Liver (tissue), 9 donors: ENCODE measurements around the gene ZNF714. TPM values are rescaled to one million over a fixed set of nuclear protein-coding genes. Genes with fewer than 3 reads are reported as not detected.

Experiments used
- DNase-seq: peaks from one replicate; pipeline ENCODE4 v3.0.0-alpha.2; 2017; ENCODE audit warnings: low spot score
- H3K27ac ChIP-seq, 2 donors: one replicate each; pipeline ENCODE4 v1.7.0; 2013; ENCODE audit warnings: inconsistent platforms in 2 of 2, low read length in 2 of 2, control low read depth in 1 of 2, low read depth in 1 of 2, mild to moderate bottlenecking in 1 of 2
- H3K27me3 ChIP-seq, 4 donors: one replicate each; pipeline versions ENCODE4 v1.6.1 to v1.7.0; 2013; ENCODE audit warnings: low read length in 3 of 4, inconsistent platforms in 1 of 4, mild to moderate bottlenecking in 1 of 4, moderate library complexity in 1 of 4; ENCODE audit not compliant: control insufficient read depth in 4 of 4, insufficient read depth in 4 of 4
- H3K36me3 ChIP-seq, 4 donors: one replicate each; pipeline versions ENCODE4 v1.6.1 to v1.7.0; 2013; ENCODE audit warnings: low read length in 3 of 4, mild to moderate bottlenecking in 3 of 4, low read depth in 1 of 4, moderate library complexity in 1 of 4; ENCODE audit not compliant: control insufficient read depth in 4 of 4, insufficient read depth in 3 of 4
- H3K4me1 ChIP-seq, 4 donors: one replicate each; pipeline versions ENCODE4 v1.6.1 to v1.7.0; 2013; ENCODE audit warnings: low read length in 3 of 4, mild to moderate bottlenecking in 3 of 4, moderate library complexity in 1 of 4; ENCODE audit not compliant: control insufficient read depth in 4 of 4, insufficient read depth in 4 of 4
- H3K4me3 ChIP-seq, 3 donors: one replicate each; pipeline versions ENCODE4 v1.6.1 to v1.7.0; 2013; ENCODE audit warnings: low read length in 3 of 3, control low read depth in 1 of 3, low read depth in 1 of 3, mild to moderate bottlenecking in 1 of 3
- H3K9ac ChIP-seq, 2 donors: one replicate each; pipeline ENCODE4 v1.7.0; 2013; ENCODE audit warnings: low read length in 2 of 2, mild to moderate bottlenecking in 2 of 2, moderate library complexity in 2 of 2, control low read depth in 1 of 2, low read depth in 1 of 2
- H3K9me3 ChIP-seq, 4 donors: one replicate each; pipeline versions ENCODE4 v1.6.1 to v1.7.0; 2013; ENCODE audit warnings: low read length in 3 of 4; ENCODE audit not compliant: control insufficient read depth in 4 of 4
- EGR1 ChIP-seq, 2 donors: IDR thresholded peaks; 2 replicates each; pipeline ENCODE4 v1.6.1; 2016 to 2018; ENCODE audit warnings: antibody characterized with exemption in 2 of 2, low read depth in 2 of 2
- FOXA2 ChIP-seq: IDR thresholded peaks from 2 replicates; pipeline ENCODE4 v1.6.1; 2016; ENCODE audit warnings: antibody characterized with exemption
- HNF4A ChIP-seq, 2 donors: conservative IDR thresholded peaks; 2 replicates each; pipeline ENCODE4 v1.6.1; 2016; ENCODE audit warnings: antibody characterized with exemption in 2 of 2, mild to moderate bottlenecking in 2 of 2
- HNF4G ChIP-seq: IDR thresholded peaks from 2 replicates; pipeline ENCODE4 v1.6.1; 2016; ENCODE audit warnings: antibody characterized with exemption
- JUND ChIP-seq, 2 donors: IDR thresholded peaks; 2 replicates each; pipeline ENCODE4 v1.6.1; 2016; ENCODE audit warnings: antibody characterized with exemption in 2 of 2
- NR2F2 ChIP-seq: IDR thresholded peaks from 2 replicates; pipeline ENCODE4 v1.6.1; 2016; ENCODE audit warnings: antibody characterized with exemption
- RAD21 ChIP-seq, 2 donors: IDR thresholded peaks; 2 replicates each; pipeline ENCODE4 v1.6.1; 2016; ENCODE audit warnings: antibody characterized with exemption in 2 of 2, mild to moderate bottlenecking in 2 of 2
- RXRA ChIP-seq, 2 donors: IDR thresholded peaks; 2 replicates each; pipeline ENCODE4 v1.6.1; 2017 to 2018; ENCODE audit warnings: antibody characterized with exemption in 2 of 2, mild to moderate bottlenecking in 1 of 2
- SP1 ChIP-seq: IDR thresholded peaks from 2 replicates; pipeline ENCODE4 v1.6.1; 2018; ENCODE audit warnings: antibody characterized with exemption, mild to moderate bottlenecking
- YY1 ChIP-seq: IDR thresholded peaks from 2 replicates; pipeline ENCODE4 v1.6.1; 2016; ENCODE audit warnings: antibody characterized with exemption, mild to moderate bottlenecking
- WGBS: extraction: QIAGEN DNeasy Blood & Tissue Kit; methylation state at CpG from one replicate; pipeline ENCODE4 v1.1.7; 2013; 5-methylcytosine and 5-hydroxymethylcytosine counted together
- polyA plus RNA-seq, 2 donors: library from polyadenylated mRNA; stranded (reverse) in 1 of 2; unstranded in 1 of 2; fragments of 200-250 nt in 1 of 2; fragments of >200 nt in 1 of 2; fragmentation: Nextera tagmentation in 1 of 2; extraction: Ambion mirVana in 1 of 2; gene quantifications; one replicate each; pipeline versions ENCODE4 v1.2.1 to v1.2.3, GENCODE V29; 2013 to 2015
- total RNA-seq, 2 donors: library from RNA; depleted of rRNA; stranded (reverse); fragments of >200 nt; gene quantifications; one replicate each; pipeline ENCODE4 v1.2.3, GENCODE V29; 2014
- TF ChIP-seq, protein P1 (sequence below): IDR thresholded peaks from 2 replicates; pipeline ENCODE4 v1.6.1; 2016; ENCODE audit warnings: antibody characterized with exemption, mild to moderate bottlenecking
- TF ChIP-seq, protein P2 (sequence below): fragments of 150-350 bp; IDR thresholded peaks from 2 replicates; pipeline ENCODE4 v1.5.1; 2017; ENCODE audit warnings: improper control_type of control experiment, low read depth, low read length; ENCODE audit not compliant: missing input control
- TF ChIP-seq, protein P3 (sequence below): IDR thresholded peaks from 2 replicates; pipeline ENCODE4 v1.6.1; 2016; ENCODE audit warnings: antibody characterized with exemption
- TF ChIP-seq, protein P4 (sequence below): IDR thresholded peaks from 2 replicates; pipeline ENCODE4 v1.6.1; 2016; ENCODE audit warnings: antibody characterized with exemption
- TF ChIP-seq, protein P5 (sequence below): IDR thresholded peaks from 2 replicates; pipeline ENCODE4 v1.6.1; 2016; ENCODE audit warnings: antibody characterized with exemption
- donor health status: healthy.
- donor health status: healthy.
- donor health status: healthy.
- donor health status: healthy.
- donor health status: healthy.

Gene ZNF714
- total and polyA plus RNA-seq, 4 donors: 0.22 to 4.7 (median 0.81) TPM

DNA sequence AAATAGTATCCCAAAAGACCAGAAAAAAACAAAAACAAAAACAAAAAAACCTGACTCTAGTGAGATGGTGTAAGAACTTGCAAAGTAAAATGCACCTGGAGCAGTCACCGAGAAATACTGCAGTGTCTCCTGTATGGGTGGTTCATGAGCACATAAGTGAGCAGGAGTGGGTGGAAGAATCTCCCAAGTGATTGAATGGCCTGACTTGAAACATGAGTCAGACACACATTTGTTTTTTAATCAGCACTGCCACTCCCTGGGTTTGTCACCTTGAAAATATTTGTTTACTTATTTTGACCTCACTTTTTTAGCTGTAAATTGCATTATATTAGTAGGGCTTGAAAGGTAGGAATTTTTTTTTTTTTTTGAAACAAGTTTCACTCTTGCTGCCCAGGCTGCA is 61.9 kb downstream of the ZNF714 start:
- DNase-seq: no peak
- TF ChIP-seq RXRA (IDR thresholded peaks at IDR 0.05) (no peak), NR2F2 (no peak), SP1 (no peak), JUND (IDR thresholded peaks at IDR 0.05) (no peak), HNF4G (no peak), YY1 (no peak), RAD21 (IDR thresholded peaks at IDR 0.05) (no peak)
- TF ChIP-seq, protein P1, sequence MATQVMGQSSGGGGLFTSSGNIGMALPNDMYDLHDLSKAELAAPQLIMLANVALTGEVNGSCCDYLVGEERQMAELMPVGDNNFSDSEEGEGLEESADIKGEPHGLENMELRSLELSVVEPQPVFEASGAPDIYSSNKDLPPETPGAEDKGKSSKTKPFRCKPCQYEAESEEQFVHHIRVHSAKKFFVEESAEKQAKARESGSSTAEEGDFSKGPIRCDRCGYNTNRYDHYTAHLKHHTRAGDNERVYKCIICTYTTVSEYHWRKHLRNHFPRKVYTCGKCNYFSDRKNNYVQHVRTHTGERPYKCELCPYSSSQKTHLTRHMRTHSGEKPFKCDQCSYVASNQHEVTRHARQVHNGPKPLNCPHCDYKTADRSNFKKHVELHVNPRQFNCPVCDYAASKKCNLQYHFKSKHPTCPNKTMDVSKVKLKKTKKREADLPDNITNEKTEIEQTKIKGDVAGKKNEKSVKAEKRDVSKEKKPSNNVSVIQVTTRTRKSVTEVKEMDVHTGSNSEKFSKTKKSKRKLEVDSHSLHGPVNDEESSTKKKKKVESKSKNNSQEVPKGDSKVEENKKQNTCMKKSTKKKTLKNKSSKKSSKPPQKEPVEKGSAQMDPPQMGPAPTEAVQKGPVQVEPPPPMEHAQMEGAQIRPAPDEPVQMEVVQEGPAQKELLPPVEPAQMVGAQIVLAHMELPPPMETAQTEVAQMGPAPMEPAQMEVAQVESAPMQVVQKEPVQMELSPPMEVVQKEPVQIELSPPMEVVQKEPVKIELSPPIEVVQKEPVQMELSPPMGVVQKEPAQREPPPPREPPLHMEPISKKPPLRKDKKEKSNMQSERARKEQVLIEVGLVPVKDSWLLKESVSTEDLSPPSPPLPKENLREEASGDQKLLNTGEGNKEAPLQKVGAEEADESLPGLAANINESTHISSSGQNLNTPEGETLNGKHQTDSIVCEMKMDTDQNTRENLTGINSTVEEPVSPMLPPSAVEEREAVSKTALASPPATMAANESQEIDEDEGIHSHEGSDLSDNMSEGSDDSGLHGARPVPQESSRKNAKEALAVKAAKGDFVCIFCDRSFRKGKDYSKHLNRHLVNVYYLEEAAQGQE: no peak
- no peaks in the 10 kb centered on the region for H3K27me3 ChIP-seq
- H3K4me3 ChIP-seq: no peak overlapping the region
- H3K9me3 ChIP-seq: peaks cover 0 to 2% (median 0%) of the 10 kb centered on the region in 4 donors
- H3K4me1 ChIP-seq: no peaks in the 10 kb centered on the region
- H3K9ac ChIP-seq: no peak overlapping the region
- 94% methylated on average over 1 of the region's 1 CpG for WGBS
- H3K36me3 ChIP-seq: peaks cover 0 to 4% (median 0%) of the 10 kb centered on the region in 4 donors
- H3K27ac ChIP-seq: no peak overlapping the region

DNA sequence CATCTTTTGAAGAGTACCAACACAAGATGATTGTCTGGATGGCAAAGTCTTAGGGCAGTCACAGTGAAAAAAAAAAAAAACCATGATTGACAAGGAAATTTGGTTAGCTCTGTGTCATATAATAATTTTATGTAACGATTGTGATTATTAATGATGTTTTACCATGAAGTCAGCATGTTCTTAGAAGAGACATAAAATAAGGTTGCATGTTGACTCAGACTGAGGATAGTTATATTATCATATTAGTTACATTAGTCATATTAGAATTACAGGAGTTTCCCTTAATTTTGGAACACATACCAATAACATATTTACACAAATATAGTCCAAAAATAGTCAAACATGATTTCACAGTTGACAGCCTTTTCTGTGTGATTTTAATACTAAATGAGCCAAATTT is 65.5 kb downstream of the ZNF714 start:
- Histone ChIP-seq H3K4me3 (no peak overlapping the region), H3K27me3 (no peaks in the 10 kb centered on the region), H3K4me1 (no peaks in the 10 kb centered on the region), H3K27ac (no peak overlapping the region), H3K9me3 (peaks cover 0 to 3% (median under 1%) of the 10 kb centered on the region in 4 donors), H3K9ac (no peak overlapping the region), H3K36me3 (peaks cover 0 to 4% (median 0%) of the 10 kb centered on the region in 4 donors)
- TF ChIP-seq SP1 (no peak), EGR1 (IDR thresholded peaks at IDR 0.05; ENCODE audit: low read depth in 2 of 2) (no peak), YY1 (no peak), FOXA2 (no peak)
- TF ChIP-seq, protein P2, sequence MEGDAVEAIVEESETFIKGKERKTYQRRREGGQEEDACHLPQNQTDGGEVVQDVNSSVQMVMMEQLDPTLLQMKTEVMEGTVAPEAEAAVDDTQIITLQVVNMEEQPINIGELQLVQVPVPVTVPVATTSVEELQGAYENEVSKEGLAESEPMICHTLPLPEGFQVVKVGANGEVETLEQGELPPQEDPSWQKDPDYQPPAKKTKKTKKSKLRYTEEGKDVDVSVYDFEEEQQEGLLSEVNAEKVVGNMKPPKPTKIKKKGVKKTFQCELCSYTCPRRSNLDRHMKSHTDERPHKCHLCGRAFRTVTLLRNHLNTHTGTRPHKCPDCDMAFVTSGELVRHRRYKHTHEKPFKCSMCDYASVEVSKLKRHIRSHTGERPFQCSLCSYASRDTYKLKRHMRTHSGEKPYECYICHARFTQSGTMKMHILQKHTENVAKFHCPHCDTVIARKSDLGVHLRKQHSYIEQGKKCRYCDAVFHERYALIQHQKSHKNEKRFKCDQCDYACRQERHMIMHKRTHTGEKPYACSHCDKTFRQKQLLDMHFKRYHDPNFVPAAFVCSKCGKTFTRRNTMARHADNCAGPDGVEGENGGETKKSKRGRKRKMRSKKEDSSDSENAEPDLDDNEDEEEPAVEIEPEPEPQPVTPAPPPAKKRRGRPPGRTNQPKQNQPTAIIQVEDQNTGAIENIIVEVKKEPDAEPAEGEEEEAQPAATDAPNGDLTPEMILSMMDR: no peak
- TF ChIP-seq, protein P3, sequence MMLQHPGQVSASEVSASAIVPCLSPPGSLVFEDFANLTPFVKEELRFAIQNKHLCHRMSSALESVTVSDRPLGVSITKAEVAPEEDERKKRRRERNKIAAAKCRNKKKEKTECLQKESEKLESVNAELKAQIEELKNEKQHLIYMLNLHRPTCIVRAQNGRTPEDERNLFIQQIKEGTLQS: no peak
- no peak for DNase-seq
- 82% methylated on average over 1 of the region's 1 CpG for WGBS

DNA sequence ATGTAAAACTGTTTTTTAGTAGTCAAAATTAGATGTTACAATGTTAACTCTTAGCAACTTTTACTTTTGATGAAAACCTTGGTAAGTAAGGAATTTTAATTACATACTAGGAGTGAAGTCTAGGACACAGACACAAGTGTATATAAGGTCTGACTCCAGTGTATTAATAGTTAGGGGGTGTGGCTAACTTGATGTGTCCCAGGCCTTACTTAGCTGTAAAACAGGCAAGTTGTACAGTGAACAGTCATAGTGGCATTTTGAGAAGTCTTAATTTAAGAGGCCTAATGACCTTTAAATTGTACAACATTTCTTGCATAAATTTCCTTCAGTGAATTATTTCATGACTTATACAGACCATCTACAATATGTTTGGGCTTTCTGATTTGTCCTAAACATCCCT is 66.7 kb downstream of the ZNF714 start:
- H3K9me3 ChIP-seq: peaks cover 0 to 3% (median 2%) of the 10 kb centered on the region in 4 donors
- H3K27ac ChIP-seq: no peak overlapping the region
- H3K9ac ChIP-seq: no peak overlapping the region
- DNase-seq: no peak
- H3K4me3 ChIP-seq: no peak overlapping the region
- peaks cover 0 to 6% (median 0%) of the 10 kb centered on the region in 4 donors for H3K36me3 ChIP-seq
- H3K4me1 ChIP-seq: no peaks in the 10 kb centered on the region
- H3K27me3 ChIP-seq: no peaks in the 10 kb centered on the region
- TF ChIP-seq SP1 (no peak), HNF4G (no peak), HNF4A (conservative IDR thresholded peaks at IDR 0.05) (no peak), EGR1 (IDR thresholded peaks at IDR 0.05; ENCODE audit: low read depth in 2 of 2) (no peak), JUND (IDR thresholded peaks at IDR 0.05) (no peak), FOXA2 (no peak), YY1 (no peak)
- TF ChIP-seq, protein P4, sequence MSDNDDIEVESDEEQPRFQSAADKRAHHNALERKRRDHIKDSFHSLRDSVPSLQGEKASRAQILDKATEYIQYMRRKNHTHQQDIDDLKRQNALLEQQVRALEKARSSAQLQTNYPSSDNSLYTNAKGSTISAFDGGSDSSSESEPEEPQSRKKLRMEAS: no peak
- TF ChIP-seq, protein P1: no peak
- TF ChIP-seq, protein P5, sequence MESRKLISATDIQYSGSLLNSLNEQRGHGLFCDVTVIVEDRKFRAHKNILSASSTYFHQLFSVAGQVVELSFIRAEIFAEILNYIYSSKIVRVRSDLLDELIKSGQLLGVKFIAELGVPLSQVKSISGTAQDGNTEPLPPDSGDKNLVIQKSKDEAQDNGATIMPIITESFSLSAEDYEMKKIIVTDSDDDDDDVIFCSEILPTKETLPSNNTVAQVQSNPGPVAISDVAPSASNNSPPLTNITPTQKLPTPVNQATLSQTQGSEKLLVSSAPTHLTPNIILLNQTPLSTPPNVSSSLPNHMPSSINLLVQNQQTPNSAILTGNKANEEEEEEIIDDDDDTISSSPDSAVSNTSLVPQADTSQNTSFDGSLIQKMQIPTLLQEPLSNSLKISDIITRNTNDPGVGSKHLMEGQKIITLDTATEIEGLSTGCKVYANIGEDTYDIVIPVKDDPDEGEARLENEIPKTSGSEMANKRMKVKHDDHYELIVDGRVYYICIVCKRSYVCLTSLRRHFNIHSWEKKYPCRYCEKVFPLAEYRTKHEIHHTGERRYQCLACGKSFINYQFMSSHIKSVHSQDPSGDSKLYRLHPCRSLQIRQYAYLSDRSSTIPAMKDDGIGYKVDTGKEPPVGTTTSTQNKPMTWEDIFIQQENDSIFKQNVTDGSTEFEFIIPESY: no peak
